HG03439 (cell line): ENCODE results near the gene AHCTF1.

ENCODE experiments used
- ATAC-seq: cut with Tn5 transposase; IDR thresholded peaks from one replicate; pipeline ENCODE4 v1.9.1; 2021; ENCODE audit warnings: mild to moderate bottlenecking, moderate library complexity; ENCODE audit not compliant: unreplicated experiment

Gene AHCTF1, protein sequence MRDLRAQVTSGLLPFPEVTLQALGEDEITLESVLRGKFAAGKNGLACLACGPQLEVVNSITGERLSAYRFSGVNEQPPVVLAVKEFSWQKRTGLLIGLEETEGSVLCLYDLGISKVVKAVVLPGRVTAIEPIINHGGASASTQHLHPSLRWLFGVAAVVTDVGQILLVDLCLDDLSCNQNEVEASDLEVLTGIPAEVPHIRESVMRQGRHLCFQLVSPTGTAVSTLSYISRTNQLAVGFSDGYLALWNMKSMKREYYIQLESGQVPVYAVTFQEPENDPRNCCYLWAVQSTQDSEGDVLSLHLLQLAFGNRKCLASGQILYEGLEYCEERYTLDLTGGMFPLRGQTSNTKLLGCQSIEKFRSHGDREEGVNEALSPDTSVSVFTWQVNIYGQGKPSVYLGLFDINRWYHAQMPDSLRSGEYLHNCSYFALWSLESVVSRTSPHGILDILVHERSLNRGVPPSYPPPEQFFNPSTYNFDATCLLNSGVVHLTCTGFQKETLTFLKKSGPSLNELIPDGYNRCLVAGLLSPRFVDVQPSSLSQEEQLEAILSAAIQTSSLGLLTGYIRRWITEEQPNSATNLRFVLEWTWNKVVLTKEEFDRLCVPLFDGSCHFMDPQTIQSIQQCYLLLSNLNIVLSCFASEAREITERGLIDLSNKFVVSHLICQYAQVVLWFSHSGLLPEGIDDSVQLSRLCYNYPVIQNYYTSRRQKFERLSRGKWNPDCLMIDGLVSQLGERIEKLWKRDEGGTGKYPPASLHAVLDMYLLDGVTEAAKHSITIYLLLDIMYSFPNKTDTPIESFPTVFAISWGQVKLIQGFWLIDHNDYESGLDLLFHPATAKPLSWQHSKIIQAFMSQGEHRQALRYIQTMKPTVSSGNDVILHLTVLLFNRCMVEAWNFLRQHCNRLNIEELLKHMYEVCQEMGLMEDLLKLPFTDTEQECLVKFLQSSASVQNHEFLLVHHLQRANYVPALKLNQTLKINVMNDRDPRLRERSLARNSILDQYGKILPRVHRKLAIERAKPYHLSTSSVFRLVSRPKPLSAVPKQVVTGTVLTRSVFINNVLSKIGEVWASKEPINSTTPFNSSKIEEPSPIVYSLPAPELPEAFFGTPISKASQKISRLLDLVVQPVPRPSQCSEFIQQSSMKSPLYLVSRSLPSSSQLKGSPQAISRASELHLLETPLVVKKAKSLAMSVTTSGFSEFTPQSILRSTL (N-terminal part only)

DNA sequence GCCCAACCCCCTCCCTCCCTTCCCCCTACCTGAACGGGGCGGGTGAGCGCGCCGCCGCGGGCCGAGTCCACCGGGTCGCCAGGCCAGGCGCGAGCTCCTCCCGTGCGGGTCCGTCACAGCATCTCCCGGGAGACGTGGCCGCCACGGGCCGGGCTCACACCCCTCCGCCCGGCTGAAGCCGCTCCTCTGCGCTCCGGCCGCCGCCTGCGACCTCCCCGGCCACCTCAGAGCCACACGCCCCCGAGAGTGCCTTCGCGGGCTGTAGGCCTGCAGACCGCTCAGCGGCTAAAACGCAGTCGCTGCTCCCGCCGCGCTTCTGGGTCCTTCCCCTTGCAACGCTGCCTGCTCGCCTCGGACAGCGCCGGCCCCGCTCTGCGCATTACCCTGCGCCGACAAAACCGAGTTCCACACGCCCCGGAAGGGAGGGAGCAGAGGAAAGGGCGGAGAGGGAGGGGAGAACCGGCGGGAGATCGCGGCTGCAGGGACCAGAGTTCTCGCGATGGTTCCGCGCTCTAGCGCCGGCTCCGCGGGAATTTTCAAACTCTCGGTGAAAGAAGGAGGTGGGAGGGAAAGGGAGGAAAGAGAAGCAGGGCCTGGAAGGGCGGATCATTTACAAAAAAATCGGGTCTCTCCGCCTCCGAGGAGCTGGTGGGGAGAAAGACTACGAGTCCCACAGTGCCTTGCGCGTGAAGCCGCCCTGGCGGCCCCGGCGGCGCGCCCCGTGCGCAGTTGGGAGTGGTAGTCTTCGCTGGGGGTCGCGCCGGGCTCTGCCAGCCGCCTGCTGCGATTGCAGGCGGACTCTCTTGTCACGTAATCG, at the start of gene AHCTF1:
TSS of gene AHCTF1 (minus strand) at position 400 of the 817 bp plus-strand sequence. CDS start 13,578 bp downstream, outside the sequence.
- ATAC-seq, result peak; percentile 91

DNA sequence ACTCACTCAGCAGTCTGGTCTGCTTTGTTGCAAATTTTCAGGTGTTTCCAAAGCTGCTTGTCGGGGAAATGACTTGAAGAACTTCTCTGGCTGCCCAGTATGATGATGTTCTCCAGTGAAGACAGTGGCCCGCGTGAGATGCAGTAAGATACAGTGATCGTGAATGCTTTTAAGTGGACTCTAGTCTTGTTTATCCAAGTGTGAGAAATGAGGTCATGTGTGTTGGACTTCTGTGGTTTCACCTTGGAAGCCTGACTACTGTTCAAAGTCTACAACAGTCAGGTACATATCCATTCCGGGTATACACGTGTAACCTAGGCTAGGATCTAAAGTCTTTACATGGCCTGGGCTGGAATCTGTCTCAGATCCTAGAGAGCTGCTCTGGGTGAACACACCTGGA, 47.0 kb upstream of the AHCTF1 start:
- ATAC-seq, result no peak

DNA sequence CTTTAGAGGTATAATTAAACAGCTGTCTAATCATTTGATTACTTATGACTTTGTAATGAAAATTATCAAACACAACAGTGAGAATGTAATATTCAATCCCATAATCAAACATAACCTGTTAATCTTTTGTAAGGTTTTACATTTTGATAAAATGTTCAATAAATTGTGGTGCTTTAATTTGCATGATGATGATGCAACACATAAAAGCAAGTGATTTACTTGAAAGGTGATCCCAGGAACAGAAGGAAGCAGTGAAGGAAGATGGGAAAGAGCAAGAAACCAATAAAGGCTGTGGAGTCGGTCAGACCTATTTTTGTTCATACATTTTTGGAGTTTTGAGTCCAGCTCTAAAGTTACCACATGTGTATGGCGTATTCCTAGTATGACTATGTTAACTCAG, 46.5 kb upstream of the AHCTF1 start:
- no peak for ATAC-seq

DNA sequence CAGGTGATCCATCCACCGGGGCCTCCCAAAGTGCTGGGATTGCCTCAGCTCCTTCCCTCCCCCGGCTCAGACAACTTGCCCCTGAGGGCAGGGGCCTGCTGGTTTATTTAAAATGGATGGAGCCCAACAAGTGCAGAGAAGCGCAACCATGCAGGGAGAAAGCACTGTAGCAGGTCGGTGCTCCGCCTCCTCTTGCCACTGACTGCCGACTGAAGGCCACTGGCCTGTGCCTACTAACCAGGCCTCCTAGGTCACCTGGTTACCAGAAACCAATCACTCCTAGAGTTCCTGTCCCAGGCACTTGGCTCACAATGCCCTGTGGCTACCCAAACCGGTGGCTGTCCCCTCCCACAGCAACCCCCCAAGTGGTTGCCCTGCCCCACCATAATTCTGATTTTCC, 40.2 kb upstream of the AHCTF1 start:
- ATAC-seq, result no peak

DNA sequence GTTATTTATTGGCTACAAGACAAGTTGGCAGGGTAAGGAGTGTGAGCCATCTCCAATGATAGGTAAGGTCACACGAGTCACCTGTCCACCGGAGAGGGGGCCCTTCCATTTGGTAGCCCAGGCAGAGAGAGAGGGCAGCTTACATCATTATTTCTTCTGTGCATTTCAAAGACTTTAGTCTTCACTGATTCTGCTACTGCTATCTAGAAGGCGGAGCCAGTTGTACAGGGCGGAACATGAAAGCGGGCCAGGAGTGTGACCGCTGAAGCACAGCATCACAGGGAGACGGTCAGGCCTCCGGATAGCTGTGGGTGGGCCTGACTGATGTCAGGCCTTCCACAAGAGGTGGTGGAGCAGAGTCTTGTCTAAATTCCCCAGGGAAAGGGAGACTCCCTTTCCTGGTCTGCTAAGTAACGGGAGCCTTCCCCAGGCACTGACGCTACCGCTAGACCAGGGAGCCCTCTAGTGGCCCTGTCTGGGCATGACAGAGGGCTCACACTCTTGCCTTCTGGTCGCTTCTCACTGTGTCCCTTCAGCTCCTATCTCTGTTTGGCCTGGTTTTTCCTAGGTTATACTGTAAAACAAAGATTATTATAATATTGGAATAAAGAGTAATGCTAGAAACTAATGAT, 39.5 kb upstream of the AHCTF1 start:
- no peak for ATAC-seq

DNA sequence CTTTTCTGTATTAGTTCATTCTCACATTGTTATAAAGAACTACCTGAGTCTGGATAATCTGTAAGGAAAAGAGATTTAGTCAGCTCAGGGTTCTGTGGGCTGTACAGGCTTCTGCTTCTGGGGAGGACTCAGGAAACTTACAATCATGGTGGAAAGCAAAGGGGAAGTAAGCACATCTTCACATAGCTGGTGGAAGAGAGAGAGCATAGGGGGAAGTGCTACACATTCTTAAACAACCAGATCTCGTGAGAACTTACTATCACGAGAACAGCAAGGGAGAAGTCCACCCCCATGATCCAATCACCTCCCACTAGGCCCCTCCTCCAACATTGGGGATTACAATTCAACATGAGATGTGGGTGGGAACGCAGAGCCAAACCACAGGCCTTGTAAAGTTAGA, 37.9 kb upstream of the AHCTF1 start:
- no peak for ATAC-seq

DNA sequence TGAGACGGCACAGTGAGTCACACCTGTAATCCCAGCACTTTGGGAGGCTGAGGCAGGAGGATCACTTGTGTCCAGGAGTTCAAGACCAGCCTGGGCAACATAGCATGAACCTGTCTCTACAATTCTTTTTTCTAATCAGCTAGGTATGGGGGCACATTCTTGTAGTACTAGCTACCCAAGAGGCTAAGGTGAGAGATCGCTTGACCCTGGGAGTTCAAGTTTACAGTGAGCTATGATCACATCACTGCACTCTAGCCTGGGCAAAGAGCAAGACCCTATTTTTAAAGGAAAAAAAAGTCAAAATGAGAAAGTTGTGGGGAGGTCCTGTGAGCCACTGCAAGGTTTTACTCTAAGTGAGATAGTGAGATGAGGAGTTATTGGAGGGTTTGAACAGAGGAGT, 34.8 kb upstream of the AHCTF1 start:
- no peak for ATAC-seq

DNA sequence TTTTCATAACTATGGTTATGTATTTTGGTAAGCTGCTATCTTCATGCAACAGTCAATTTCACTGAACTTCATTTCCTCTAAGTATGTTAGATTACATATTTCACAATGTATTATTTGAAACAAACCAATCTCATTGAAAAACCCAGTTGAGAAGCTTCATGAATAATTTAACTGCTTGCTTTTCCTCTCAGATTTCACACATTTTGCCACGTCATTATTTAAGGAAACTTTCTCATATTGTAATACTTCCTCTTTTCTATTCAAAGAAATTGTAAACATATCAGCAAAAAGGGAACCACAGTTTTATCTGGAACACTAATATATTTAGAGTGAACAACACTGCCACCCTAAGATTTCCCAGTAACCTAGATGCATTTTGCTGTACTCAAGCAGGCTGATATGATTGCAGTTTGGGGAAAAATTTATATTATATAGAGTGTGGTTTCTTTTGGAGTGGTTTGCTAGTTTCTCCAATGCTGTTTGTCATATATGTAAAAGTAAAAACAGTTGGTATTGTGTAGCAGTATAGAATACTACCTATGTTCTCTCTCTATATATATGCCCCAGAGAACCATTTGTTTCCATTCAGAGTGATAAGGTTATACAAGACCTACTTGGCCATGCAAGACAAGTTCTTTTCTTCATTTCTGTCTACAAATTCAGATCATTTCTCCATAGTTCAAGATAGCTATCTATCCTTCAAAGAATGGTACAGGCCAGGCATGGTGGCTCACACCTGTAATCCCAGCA, 28.4 kb upstream of the AHCTF1 start:
- ATAC-seq, result no peak

DNA sequence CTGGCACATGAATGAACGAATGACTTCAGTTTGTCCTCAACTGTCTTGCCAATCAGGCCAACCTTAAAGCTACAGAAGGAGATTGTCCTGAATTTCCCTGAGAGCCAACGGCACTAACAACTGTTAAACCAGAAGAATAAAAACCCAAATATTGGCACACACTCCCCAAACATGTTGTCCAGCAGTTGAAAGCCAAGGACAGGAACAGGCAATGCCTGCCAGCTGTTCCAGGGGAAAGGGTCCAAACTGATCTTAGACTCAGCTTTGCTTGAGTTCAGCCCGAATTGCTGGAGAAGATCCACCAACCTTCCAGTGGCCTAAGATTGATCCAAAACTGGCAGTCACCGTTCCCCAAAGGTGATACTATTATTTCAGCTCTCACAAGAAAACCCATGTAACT, 22.4 kb upstream of the AHCTF1 start:
- no peak for ATAC-seq

DNA sequence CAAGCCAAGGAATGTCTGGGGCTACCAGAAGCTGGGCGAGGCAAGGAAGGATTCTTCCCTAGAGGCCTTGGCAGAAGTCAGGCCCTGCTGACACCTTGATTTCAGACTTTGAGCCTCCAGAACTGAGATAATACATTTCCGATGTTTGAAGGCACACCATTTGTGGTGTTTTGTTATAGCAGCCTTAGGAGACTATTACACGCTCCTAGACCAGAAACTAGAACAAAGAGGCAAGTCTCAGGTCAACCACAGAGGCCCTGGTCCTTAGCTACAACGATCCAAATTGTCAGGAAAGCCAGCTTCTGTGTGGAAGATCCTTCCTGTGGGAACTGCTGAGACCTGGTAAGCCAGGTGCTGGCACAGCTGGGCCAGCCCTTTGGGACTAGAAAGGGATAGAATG, 19.7 kb upstream of the AHCTF1 start:
- no peak for ATAC-seq

DNA sequence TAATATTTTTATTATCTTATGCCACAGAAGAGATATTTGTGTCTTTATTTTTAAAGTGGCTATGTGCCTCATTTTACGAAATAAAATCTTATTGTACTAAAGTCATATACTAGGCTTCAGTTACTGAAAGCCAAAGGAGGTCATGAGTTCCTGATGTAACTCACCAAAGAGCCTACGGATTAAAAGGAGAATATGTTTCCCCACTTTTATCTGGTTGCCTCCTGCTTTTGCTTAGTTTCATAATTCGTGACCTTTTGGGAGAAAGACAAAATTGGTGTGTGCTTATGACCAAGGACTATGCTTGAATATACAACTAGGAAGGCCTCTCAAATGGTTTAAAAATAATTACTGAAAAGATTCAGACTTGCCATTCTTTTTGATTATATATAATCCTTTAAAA, 18.2 kb upstream of the AHCTF1 start:
- ATAC-seq, result no peak

DNA sequence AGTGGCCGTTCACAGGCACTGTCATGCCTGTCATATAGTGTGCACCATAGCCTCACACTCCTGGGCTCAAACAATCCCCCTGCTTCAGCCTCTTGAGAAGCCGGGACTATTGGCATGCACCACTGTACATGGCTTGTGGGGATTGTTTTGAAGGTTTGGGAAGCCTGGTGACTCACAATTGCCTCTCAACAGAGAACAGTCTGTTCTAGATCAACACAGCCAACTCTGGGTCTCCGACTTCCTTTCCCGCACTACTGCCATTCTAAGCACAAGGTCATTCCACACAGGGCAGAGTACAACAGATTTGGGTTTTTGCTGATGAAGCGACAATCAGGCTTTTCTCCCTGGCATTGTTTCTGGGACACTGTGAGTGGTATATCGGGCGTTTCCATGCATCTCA, 15.5 kb upstream of the AHCTF1 start:
- no peak for ATAC-seq

DNA sequence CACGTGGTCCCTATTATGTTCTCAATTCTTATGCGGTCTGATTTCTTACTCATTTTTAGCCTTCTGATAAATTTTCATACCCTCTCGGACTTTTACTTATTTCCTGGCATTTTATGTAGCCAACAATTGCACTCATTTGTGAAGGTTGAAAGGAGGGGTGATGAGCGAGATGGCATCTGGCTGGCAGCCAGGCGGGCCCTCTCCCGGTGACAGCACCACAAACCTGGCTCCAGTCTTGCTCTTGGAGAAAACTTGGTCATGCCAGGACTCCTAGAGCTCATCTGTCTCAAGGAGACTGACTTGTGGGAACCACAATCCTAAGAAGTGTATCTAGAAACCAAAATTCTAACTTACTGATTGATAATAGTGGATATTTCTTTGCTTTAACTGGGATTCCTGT, 14.6 kb upstream of the AHCTF1 start:
- no peak for ATAC-seq

DNA sequence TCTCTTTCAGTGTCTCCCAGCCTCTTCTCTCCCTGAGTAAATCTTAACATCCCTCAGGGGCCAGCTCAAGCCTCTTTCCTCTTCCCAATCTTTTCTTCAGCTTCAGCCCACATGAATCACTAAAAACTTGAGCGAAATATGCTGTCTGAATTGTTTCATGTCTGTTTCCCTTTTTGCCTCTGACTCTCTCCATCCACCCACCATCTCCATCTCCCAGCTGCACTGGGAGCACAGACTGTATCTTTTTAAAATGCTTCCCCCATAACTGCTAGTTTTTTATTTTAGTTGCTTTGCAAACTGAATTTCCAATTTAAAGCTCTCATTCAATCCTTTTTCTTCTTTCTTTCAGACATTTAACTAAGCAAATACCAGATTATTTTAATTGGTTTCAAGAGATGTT, 3.0 kb upstream of the AHCTF1 start:
- ATAC-seq, result no peak

DNA sequence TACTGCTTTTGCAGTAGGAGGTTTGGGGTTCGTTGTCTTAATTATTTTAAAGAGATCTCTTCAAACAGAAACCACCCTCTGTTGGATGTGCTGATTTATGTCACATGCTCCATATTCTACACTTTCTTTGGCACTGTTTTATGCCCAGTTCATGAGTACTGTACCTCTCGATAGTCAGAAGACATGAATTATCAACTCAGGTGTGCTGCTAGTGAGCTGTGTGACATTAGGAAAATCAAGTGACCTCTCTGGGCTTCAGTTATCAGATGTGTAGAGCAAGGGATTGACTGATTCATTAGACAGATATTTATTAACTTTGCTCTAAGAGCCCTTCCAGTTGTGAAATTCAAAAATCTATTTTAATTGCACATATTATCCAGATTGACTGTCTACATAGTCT, 2.1 kb upstream of the AHCTF1 start:
- no peak for ATAC-seq

DNA sequence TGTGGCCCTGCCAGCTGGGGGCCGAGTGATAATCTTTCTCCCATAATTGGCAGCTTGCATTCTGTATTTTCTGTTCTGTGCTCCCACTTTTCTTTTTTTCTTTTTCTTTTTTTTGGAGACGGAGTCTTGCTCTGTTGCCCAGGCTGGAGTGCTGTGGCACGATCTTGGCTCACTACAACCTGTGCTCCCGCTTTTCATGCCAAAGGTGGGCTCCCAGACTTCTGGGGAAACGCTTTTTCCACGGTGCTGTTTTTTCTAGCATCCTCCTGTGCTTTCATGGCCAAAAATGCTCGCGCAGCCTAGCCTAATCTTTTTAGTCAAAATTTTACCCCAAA, 585 bp upstream of the AHCTF1 start:
- ATAC-seq, result no peak

DNA sequence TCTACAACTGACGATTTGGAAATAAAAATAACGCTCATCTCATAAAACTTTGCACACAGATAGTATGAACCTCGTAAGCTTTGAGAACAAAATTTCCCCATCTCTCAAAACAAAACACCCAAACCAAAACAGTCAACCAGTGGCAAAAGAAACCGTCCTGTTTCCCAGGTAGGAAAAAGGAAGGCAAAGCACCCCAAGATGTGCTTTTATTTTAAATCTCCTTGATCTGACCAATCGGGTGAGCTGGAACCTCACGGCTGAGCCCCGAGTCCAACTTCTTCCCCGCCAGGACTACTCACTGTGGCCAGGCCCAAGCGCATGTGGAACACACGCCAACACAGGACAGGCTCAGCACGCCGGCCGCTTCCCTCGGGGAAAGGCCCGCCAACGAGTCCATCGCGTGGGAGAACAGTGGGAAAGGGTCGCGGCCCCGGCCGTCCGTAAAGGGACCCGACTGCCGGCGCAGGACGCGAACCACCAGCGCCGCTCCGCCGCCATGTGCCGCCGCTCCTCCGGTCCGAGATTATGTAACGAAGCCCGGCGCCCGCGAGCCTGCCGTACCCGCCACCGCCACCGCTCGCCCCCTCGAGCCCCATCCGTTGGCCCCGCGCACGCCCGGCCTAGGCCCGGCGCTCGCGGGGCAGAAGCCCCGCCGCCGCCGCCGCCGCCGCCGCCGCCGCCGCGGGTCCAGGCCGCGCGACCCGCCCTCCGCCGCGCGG, 759 bp downstream of the AHCTF1 start:
- ATAC-seq, result peak; percentile 29

DNA sequence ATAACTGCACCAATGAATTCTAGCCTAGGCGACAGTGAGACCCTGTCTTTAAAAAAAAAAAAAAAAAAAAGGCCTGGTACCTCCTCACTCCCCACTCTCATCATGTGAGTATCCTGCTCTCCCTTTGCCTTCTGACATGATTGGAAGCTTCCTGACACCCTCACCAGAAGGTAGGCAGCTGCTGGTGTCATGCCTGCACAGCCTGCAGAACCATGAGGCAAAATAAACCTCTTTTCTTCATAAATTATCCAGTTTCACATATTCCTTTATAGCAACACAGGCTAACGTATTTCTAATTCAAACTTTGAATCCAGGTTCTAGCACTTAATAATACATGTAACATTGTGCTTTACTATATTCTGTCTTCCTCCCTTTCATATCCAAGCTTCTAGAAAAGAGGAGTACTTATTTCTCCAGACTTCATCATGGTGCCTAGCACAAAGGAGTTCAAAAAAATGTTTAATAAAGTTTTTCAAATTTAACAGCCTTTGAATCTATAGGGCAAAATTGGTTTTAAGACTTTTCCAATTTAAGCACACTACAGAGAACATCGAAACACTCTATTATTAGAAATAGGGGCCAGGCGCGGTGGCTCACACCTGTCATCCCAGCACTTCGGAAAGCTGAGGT, 5.6 kb downstream of the AHCTF1 start:
- ATAC-seq, result no peak
